ENCODE results near the gene CAMK4. TPM values are rescaled to one million over a fixed set of nuclear protein-coding genes. Genes with fewer than 3 reads are reported as not detected.

Gene CAMK4
- total RNA-seq (2011; cell fraction: chromatin; rRNA removed; ENCODE audit: low replicate concordance) = not detected in 2 replicates
- total RNA-seq (2011; cell fraction: nucleolus; rRNA removed) = not detected in 2 replicates
- not detected in 2 replicates for total RNA-seq (2011; cell fraction: nucleoplasm; rRNA removed)
- total RNA-seq (2014; rRNA removed) (under 0.01 TPM in 1 of 2 replicates, not detected in the other), total RNA-seq (2014; rRNA removed; fragmentation: Illumina TruSeq; extraction: Trizol) (not detected in 2 replicates), total RNA-seq (2015; rRNA removed; fragmentation: Illumina TruSeq; extraction: Trizol) (not detected in 2 replicates), total RNA-seq (2021) (0.27 and 0.35 TPM in 2 replicates), polyA plus RNA-seq (2011; rRNA removed) (not detected in 2 replicates), polyA plus RNA-seq (2014; fragmentation: Illumina TruSeq; extraction: Trizol) (0.14 TPM in 1 of 2 replicates, not detected in the other), polyA plus RNA-seq (2014; fragmentation: Nextera tagmentation; extraction: Ambion mirVana) (not detected), polyA plus RNA-seq (2014; rRNA removed) (not detected in 2 replicates), polyA minus RNA-seq (2011; rRNA and poly(A)+ RNA removed) (0.21 TPM in 1 of 2 replicates, not detected in the other), Bru-seq, nascent RNA (percentile 9 among the genes with signal in this experiment), BruChase-seq, experiment 1, labeled RNA remaining after a 2-hour chase (percentile 21 among the genes with signal in this experiment), BruChase-seq, experiment 2, labeled RNA remaining after a 6-hour chase (percentile 26 among the genes with signal in this experiment)
- polyA plus RNA-seq (2011; cell fraction: cytosol; rRNA removed) = not detected in 2 replicates
- polyA plus RNA-seq (2011; cell fraction: nucleus; rRNA removed) = not detected in 2 replicates
- 0.03 and 0.04 TPM in 2 replicates for polyA plus RNA-seq (2012)
- polyA minus RNA-seq (2011; cell fraction: cytosol; rRNA and poly(A)+ RNA removed) = not detected in 2 replicates
- polyA minus RNA-seq (2011; cell fraction: nucleus; rRNA and poly(A)+ RNA removed) = not detected in 2 replicates
- long read RNA-seq, experiment 1, partial matches to known transcripts = 0 of 1 reads
- long read RNA-seq, experiment 1, other reads (novel, unspliced or antisense) = 1 of 1 reads
- long read RNA-seq, experiment 2 = 0 reads
- long read RNA-seq, experiment 3 = 0 reads

GRCh38 chr5:111223787-111224560 lies at the start of gene CAMK4:
TSS of gene CAMK4 (plus strand) at chr5:111224384. CDS start at chr5:111224484, 100 bp downstream.
- peak; percentile 96 for ATAC-seq
- peaks cover 0 to 14% of the 10 kb centered on the region in 2 experiments; a peak in 3 of 5 replicates for H3K4me1 ChIP-seq (replicated peaks in 1 of 2; ENCODE audit: control insufficient read depth in 2 of 2, insufficient read depth in 2 of 2, low read length in 2 of 2)
- H3K36me3 ChIP-seq (ENCODE audit: control insufficient read depth, insufficient read depth, low read length) = no peaks in the 10 kb centered on the region
- ChIA-PET POLR2A (interaction anchor here (0.5 kb wide), 1 partner anchor 150 kb away, joined by 3 read pairs; no protein-coding TSS in a partner anchor), CTCF (ENCODE audit: low intra/inter-chr PET ratio) (no interaction called here)
- no peaks in the 10 kb centered on the region for H3K9me1 ChIP-seq (ENCODE audit: control insufficient read depth, insufficient read depth, low read length)
- peak within 1 kb of the TSS; percentile 51 for H3K4me2 ChIP-seq (ENCODE audit: insufficient read depth, low read length)
- H3K9ac ChIP-seq (ENCODE audit: insufficient read depth in 1 of 2, low read depth in 2 of 2, low read length in 2 of 2) = peak within 1 kb of the TSS in 1 of 2 experiments; percentile 45; a peak in 1 of 4 replicates
- DNase-seq (ENCODE audit: extremely low read depth in 1 of 4, low spot score in 3 of 4) = peak; percentile 62 to 77 (median 70)
- in situ Hi-C loops (cut with MboI) = no loop called here
- H3K27me3 ChIP-seq (ENCODE audit: control insufficient read depth in 2 of 2, insufficient read depth in 2 of 2, low read length in 2 of 2) = peaks cover 9 to 17% of the 10 kb centered on the region in 2 experiments; a peak in 4 of 5 replicates
- peak within 1 kb of the TSS; percentile 34 for H3K4me3 ChIP-seq
- H2AFZ ChIP-seq (ENCODE audit: low read depth, low read length) = peak within 1 kb of the TSS; percentile 48; the same call in 1 of the 2 replicates
- intact Hi-C loops (cut with micrococcal nuclease) = no loop called here
- H3K27ac ChIP-seq (ENCODE audit: extremely low read depth, low read depth, low read length) = no peak within 1 kb of the TSS
- no peak for FAIRE-seq
- BruUV-seq (replicated peaks) = no TSS peak
- no peaks in the 10 kb centered on the region for H3K79me2 ChIP-seq (ENCODE audit: control insufficient read depth, insufficient read depth, low read length)
- 11% methylated on average over 35 of the region's 89 CpGs for WGBS (ENCODE audit: insufficient coverage, low coverage, missing lambda C conversion rate)
- no peaks in the 10 kb centered on the region for H3K9me3 ChIP-seq (replicated peaks; ENCODE audit: control insufficient read depth, insufficient read depth, low read depth, low read length)
- no peaks in the 10 kb centered on the region; the same call in 1 of the 2 replicates for H4K20me1 ChIP-seq (replicated peaks; ENCODE audit: control insufficient read depth, insufficient read depth, low read length)
- TF ChIP-seq CTBP1 (IDR thresholded peaks at IDR 0.05; ENCODE audit: borderline replicate concordance) (peak; percentile 69), RB1 (IDR thresholded peaks at IDR 0.05; ENCODE audit: low read depth) (peak; percentile 47; the same call in 1 of the 2 replicates), ZNF347 (CRISPR knock-in tag; IDR thresholded peaks at IDR 0.05; ENCODE audit: low read depth) (no peak), ZBTB7A (IDR thresholded peaks at IDR 0.05; ENCODE audit: borderline replicate concordance, control insufficient read depth, low read depth, low read length) (peak; percentile 50; the same call in 1 of the 2 replicates), ZNF263 (CRISPR knock-in tag; IDR thresholded peaks at IDR 0.05; ENCODE audit: borderline replicate concordance) (peak; percentile 79; the same call in 1 of the 2 replicates), NRF1 (conservative IDR thresholded peaks at IDR 0.05 in 1 of 2, IDR thresholded peaks at IDR 0.05 in 1 of 2) (peak in 1 of 2 experiments; percentile 37; a peak in 2 of 4 replicates), ZFP1 (CRISPR knock-in tag; IDR thresholded peaks at IDR 0.05) (no peak), ZNF224 (CRISPR knock-in tag; IDR thresholded peaks at IDR 0.05) (no peak), EGR1 (conservative IDR thresholded peaks at IDR 0.05) (peak; percentile 51; the same call in 1 of the 2 replicates), ZNF561 (CRISPR knock-in tag; conservative IDR thresholded peaks at IDR 0.05) (no peak), CTCF (IDR thresholded peaks at IDR 0.05 in 2 of 3, conservative IDR thresholded peaks at IDR 0.05 in 1 of 3; ENCODE audit: insufficient read depth in 2 of 3, low read depth in 1 of 3, low read length in 3 of 3) (peak in 2 of 3 experiments; percentile 8 to 13; a peak in 2 of 6 replicates), E2F6 (IDR thresholded peaks at IDR 0.05; ENCODE audit: borderline replicate concordance in 1 of 2, extremely low read depth in 1 of 2, insufficient read depth in 1 of 2, insufficient read length in 1 of 2, low read depth in 1 of 2, low read length in 1 of 2, poor library complexity in 1 of 2, severe bottlenecking in 1 of 2) (peak in 1 of 2 experiments; percentile 28), KDM5B (IDR thresholded peaks at IDR 0.05; ENCODE audit: insufficient replicate concordance, low read depth, low read length) (peak; percentile 22)
